Nephron progenitor cell (in vitro differentiated cells): ENCODE results near the gene CPEB4.

ENCODE experiments used
- DNase-seq: peaks from one replicate; pipeline ENCODE4 v3.0.0; 2021
- H3K27ac Mint-ChIP-seq: 2 replicates; pipeline ENCODE4 v1.8.0; 2021; ENCODE audit warnings: mild to moderate bottlenecking, moderate library complexity, mixed read lengths
- H3K27me3 Mint-ChIP-seq: 2 replicates; pipeline ENCODE4 v1.8.0; 2021; ENCODE audit warnings: mild to moderate bottlenecking, low read depth, mixed read lengths; ENCODE audit not compliant: poor library complexity
- H3K36me3 Mint-ChIP-seq: 2 replicates; pipeline ENCODE4 v1.8.0; 2021; ENCODE audit warnings: low read depth, mixed read lengths
- H3K4me1 Mint-ChIP-seq: 2 replicates; pipeline ENCODE4 v1.8.0; 2021; ENCODE audit warnings: mixed read lengths
- H3K4me3 Mint-ChIP-seq: 2 replicates; pipeline ENCODE4 v1.8.0; 2021; ENCODE audit warnings: mild to moderate bottlenecking, moderate library complexity, mixed read lengths
- H3K9me3 Mint-ChIP-seq: 2 replicates; pipeline ENCODE4 v1.8.0; 2021; ENCODE audit warnings: mild to moderate bottlenecking, moderate library complexity, mixed read lengths
- CTCF ChIP-seq: fragments of 200-600 bp; sonication (generic); IDR thresholded peaks from 2 replicates; pipeline ENCODE4 v1.5.0; 2021; ENCODE audit warnings: antibody characterized with exemption

CPEB4 gene

DNA sequence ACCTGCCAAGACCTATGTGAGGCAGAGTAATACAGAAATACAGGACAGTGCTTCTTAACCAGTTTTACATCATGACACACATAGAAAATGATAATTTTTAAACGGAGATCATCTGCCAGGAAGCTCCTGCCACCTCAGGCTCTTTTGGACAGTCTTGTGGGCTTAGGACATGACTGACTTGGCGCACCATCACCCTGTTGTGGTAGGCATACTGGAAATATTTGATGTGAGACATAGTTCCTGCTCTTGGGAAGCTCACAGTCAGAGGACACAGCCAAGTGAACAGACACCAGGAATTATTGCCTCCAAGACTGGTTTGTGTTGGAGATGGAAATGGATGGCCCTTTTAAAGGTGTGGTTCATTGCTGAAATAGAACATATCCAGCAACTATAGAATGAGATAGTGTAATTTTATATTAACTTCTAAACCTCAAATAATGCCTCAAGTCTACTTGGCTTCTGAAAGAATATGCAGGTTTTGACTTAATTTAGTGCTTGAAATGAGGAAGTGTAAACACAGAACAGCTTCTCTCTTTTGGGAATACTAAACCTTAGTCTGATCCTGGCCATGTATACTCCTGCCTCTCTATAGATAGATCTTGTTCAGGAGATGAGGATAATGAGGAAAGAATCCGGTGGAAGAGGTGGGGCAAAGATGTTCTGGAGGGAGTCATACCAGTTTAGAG is 19.7 kb downstream of the CPEB4 start:
- no peak for DNase-seq
- Mint-ChIP-seq H3K27me3 (no peaks in the 10 kb centered on the region), H3K4me1 (peaks cover 33% of the 10 kb centered on the region), H3K4me3 (no peak overlapping the region), H3K27ac (peak overlapping the region; percentile 3), H3K36me3 (no peaks in the 10 kb centered on the region), H3K9me3 (no peaks in the 10 kb centered on the region)
- no peak for TF ChIP-seq CTCF

DNA sequence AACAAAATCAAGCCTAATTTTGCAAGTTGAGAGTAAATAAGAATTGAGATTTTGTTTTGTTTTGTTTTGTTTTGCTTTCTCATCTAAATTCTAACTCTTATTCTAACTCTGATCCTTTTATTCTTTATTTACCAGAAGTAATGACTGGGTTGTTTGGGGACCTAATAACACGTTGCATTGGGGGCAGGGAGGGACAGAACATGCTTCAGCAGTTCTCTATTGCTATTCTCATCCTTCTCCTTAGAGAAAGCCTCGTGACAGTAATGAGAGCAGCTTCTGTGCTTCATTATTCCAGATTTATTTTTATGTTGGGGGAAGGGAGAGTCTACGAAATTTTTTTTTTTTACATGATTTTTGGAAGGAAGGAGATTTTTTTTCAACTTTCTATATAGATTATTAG is 21.1 kb downstream of the CPEB4 start:
- Mint-ChIP-seq H3K27ac (no peak overlapping the region), H3K27me3 (no peaks in the 10 kb centered on the region), H3K36me3 (no peaks in the 10 kb centered on the region), H3K4me1 (peaks cover 39% of the 10 kb centered on the region), H3K9me3 (no peaks in the 10 kb centered on the region), H3K4me3 (no peak overlapping the region)
- no peak for TF ChIP-seq CTCF
- DNase-seq = no peak

GRCh38 chr5:173910215-173910614 is 22.1 kb downstream of the CPEB4 start:
- Mint-ChIP-seq H3K36me3 (no peaks in the 10 kb centered on the region), H3K27ac (no peak overlapping the region), H3K27me3 (no peaks in the 10 kb centered on the region), H3K4me3 (no peak overlapping the region), H3K9me3 (no peaks in the 10 kb centered on the region), H3K4me1 (peaks cover 40% of the 10 kb centered on the region)
- no peak for TF ChIP-seq CTCF
- DNase-seq = no peak

DNA sequence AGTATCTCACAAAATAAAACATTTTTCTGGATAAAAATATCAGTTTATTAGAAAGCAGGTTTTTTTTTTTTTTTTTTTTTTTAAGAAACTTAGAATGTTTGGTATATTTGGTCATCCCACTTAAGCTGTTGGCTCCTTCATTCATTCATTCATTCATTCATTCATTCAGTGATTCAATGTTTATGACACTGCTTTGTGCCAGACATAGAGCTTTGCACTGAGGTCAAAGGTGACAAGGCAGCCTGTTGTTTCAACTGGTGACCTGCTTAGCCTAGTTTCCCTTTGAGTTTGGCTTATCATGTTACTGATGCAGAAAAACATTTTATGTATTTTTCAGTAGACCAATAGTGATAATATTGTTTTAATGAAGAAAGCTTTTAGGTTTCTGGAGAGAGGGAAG is 23.5 kb downstream of the CPEB4 start:
- Mint-ChIP-seq H3K27me3 (no peaks in the 10 kb centered on the region), H3K9me3 (no peaks in the 10 kb centered on the region), H3K4me1 (peaks cover 44% of the 10 kb centered on the region), H3K4me3 (no peak overlapping the region), H3K27ac (peak overlapping the region; percentile 88), H3K36me3 (no peaks in the 10 kb centered on the region)
- TF ChIP-seq CTCF = no peak
- DNase-seq = peak; percentile 5

- TF ChIP-seq CTCF = no peak
- Mint-ChIP-seq H3K4me1 (peaks cover 28% of the 10 kb centered on the region), H3K27me3 (no peaks in the 10 kb centered on the region), H3K4me3 (no peak overlapping the region), H3K27ac (no peak overlapping the region), H3K36me3 (no peaks in the 10 kb centered on the region), H3K9me3 (no peaks in the 10 kb centered on the region)
- no peak for DNase-seq
Measured at GRCh38 chr5:173913686-173914321, 25.7 kb downstream of the CPEB4 start.
